NCI-H69 (cell line): ENCODE measurements around the gene EXOC4.
"Not testable (repeated sequence)": the region's sequence is repeated elsewhere in the genome, so short reads cannot be mapped to it uniquely, and the experiment has no call there.

ENCODE experiments used
- DNase-seq: peaks from one replicate; lab custom pipeline; 2025; lab: John Stamatoyannopoulos, UW

Gene EXOC4

DNA sequence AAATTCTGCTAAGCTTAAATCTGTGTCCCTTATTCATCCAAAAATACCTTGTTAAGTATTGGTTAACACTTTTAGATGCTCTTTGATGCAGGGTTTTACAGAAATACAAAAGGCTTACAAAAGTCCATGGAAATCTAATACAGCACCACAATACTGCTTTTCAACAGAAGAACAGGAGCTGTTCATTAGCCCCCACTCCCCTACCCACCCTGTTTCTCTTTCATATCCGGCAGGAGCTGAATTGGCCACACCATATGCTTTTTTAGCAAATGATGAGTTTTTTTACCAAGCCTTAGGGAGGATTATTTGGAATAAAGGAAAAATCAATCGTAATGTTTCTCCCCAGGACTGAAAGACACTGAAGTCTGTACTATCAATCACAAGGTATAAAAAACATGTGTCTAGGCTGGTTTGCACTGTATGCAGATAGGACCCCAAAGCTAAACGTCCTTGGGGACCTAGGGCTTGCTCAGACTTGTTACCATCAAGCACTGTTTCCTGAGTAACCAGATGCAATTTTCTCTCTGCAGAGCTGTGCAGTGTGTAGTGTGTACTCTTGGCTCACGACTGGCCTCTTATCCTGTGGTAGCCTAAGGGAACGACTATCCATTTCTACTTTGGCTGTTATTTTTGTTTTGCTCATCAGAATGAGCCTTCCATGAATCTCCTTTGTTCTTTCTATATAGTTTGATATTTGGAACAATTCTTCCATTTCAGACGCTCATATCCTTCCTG lies 731.0 kb downstream of the EXOC4 start:
- peak; percentile 98 for DNase-seq

DNA sequence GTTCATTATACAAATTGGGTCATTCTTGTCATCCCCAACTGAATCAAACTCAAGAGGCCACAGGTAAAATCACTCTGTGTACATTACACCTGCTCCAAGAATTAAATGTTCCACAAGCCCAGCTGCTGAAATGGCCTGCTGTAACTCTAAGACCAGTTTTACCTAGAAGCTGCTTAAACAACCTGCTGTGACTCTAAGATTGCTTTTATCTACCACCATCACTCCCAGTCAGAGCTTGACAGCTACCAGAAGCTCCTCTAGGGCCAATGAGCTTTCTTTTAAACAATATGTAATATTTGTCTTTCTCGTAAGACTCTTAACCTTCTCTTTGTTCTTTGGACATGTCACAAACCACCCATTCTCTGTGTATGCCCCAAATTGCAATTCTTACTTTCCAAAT lies 732.4 kb downstream of the EXOC4 start:
- peak; percentile 31 for DNase-seq

DNA sequence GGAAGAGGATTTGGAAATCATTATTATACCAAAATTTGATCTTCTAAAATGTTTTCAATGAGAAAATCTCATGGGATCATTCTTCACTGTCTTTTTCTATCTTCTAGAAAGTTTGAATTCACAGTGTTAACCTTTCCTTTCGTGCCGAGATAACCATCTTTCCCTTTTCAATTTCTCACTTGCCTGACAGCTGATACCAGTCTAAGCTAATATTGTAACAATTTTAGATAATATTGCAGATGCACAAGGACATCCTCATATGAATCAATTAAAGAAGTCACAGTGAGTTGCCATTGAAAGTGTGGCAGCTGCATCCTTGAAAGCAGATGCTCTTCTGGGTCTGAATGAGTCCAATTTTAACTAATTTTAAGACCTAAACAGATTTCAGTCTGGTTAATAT lies 734.7 kb downstream of the EXOC4 start:
- no peak for DNase-seq

DNA sequence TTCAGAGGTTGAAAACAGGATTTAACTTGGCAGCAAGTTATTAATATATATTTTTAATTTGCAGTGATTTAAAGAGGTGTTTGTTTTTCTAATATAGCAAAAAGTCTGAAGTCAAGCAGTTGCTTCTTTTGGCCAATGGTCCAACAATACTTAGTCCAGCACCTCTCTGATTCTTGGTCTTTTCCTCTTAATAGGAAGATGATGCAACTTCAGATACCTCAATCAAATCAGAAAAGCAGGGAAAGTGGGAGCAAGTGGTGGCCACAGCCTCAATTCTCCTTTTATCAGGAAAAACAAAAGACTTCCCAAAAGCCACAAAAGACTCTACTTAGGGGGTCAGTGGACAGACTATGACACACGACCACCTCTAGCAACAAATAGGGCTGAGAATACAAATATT lies 740.7 kb downstream of the EXOC4 start:
- no peak for DNase-seq

DNA sequence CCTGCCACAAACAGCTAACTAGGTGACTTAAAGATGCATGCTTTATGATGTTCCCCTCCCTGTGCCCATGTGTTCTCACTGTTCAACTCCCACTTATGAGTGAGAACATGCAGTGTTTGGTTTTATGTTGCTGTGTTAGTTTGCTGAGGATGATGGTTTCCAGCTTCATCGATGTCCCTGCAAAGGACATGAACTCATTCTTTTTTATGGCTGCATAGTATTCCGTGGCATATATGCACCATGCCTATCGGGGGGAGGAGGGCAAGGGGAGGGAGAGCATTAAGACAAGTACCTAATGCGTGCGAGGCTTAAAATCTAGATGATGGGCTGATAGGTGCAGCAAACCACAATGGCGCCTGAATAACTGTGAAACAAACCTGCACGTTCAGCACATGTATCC lies 741.2 kb downstream of the EXOC4 start:
- DNase-seq: not testable (repeated sequence)

DNA sequence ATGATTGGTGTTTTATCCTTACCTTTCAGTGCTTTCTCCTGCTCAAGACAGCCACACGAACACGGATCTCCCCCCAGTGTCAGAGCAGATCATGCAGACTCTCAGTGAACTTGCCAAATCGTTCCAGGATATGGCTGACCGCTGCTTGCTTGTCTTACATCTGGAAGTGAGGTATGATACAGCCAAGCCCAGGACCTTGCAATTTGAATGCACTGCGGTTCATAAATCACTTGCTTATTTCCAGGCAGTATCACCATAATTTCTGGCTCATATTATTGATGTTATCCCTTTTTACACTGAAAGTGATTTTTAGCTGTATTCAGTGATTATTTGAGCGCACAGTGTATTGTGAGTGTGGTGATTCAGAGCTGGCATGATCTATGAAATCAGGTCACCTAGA lies 744.6 kb downstream of the EXOC4 start:
- no peak for DNase-seq

DNA sequence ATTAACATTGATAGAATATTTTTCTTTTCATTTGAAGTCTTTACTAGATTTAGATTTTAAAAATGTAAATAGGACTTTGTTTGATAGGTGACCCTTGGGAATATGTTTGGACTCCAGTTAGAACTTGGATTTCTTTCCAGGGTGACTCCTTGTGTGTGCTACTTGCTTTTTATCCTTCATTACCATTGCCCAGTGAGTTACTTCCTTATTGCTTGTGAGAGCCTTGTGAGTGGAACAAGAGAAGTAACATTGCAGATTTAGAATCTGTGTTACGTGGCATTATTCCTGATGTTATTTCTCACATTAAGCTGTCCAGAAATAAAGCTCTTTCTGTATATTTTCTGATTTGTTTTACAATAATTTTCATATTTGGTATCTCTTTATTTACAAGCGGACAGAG lies 746.3 kb downstream of the EXOC4 start:
- no peak for DNase-seq

DNA sequence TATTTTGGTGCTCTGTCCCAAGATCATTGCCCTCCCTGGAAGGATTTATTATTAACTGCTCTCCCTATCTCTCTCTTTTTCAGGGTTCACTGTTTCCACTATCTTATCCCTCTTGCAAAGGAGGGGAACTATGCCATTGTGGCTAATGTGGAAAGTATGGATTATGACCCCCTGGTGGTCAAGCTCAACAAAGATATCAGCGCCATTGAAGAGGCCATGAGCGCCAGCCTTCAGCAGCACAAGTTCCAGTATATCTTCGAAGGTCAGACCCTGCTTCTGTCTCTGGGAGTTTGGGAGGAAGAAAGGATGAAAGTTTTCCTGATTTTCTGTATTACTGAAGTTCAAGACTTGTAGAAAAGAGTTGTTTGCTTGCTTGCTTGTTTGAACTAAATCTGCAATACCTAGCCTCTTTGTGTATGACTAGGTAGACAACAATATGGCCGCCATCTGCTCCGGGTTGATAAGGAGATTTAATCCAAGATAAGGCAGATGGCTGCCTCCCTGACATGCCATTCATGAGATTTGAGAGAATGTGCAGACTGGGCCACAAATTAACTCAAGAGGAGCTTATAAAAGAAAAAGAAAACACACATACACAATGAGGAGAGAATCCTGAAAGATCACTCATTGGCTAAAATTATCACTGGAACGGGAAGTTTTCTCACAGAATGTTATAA lies 752.1 kb downstream of the EXOC4 start:
- DNase-seq: no peak

DNA sequence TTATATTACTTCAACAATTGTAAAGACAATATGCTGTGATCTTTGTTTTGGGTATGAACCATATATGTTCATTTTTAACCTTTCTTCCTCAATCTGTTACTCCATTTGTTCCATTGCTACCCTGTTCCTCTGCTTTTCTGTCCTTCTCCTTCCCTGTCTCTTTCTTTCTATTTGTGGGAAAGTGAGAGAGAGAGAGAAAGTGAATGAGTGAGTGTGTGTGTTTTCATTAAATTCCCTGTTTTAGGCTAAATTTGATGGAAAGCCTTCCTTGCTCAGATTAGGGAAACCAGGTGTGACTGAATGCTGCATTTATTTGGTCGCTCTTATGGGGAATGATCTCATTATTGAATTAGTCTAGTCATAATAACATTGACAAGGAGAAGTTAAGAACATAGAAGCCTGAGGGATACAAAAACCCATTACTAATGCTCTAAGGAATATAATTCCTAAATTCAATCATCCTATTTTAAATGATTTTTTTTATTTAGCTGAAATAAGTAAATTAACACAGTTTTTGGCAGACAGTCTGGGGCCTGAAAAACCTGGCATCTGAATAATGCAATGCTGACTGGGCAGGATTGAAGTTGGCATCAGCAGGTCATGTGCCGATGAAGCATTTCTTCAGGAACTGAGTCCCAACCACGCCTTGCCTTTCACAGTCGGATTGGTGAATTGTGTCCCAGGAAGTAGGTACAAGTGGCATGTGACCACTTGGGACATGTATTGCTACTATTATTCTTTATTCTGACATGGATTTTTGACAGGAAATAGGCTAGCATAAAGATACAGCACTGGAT lies 756.6 kb downstream of the EXOC4 start:
- no peak for DNase-seq

DNA sequence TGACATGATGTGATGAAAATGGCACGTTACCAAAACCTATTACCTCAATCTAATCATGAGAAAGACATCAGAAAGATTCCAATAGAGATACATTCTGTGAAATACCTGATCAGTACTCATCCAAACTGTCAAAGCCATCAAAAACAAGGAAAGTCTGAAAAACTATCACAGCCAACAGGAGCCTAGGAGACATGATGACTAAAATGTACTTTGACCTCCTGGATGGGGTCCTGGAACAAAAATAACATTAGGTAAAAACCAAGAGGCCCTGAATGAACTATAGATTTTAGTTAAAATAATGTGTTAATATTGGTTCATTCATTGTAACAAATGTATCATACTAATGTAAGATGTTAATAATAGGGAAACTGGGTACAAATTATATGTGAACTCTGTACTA lies 760.4 kb downstream of the EXOC4 start:
- DNase-seq: no peak

DNA sequence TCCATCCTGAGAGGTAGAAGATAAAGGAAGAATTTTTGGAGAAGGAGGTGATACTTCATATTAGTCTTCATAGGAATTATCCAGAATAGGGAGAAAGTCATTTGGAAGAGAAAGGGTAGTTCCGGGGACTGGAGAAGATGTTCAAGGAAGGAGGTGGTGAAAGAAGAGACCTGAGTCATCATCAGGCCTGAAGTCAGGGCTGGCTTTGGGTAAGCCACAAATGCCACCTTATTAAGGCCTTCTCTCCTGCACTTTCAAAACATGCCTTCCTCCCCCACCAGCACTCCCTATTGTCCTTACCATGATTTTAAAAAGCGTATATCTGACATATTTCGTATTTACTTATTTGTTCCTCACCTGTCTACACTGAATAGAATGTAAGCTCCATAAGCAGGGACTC lies 762.1 kb downstream of the EXOC4 start:
- no peak for DNase-seq

DNA sequence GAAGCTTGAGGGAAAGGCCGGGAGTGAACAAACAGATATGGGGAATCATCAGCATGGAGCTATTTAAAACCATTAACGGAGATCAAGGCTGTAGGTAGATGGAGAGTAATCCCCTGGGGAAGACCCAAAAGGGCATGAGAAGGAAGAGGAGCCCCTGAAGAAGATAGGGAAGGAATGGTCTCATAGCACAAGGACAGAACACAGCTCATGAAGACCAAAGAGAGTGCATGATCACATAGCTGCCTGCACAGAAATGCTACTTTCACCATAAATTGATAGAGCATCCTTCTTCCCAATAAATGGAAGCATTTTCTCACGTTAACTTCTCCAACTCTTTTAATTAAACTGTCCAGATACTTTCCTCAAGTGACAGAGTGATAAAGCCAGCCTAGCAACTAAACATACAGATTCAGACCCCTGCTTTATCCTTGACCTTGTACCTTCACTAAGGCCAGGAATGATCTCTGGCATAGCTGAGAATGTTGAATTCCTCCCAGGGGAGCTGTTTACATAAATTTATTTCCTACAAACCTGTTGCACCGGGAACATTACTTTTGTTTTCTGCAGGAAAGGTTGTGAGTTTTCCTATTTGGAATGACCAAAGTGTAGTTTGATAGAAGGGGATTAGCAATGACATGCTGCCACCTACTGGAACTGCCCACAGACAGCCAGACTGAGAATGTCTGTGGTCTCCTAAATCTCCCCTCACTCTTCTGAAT lies 763.5 kb downstream of the EXOC4 start:
- DNase-seq: peak; percentile 85

DNA sequence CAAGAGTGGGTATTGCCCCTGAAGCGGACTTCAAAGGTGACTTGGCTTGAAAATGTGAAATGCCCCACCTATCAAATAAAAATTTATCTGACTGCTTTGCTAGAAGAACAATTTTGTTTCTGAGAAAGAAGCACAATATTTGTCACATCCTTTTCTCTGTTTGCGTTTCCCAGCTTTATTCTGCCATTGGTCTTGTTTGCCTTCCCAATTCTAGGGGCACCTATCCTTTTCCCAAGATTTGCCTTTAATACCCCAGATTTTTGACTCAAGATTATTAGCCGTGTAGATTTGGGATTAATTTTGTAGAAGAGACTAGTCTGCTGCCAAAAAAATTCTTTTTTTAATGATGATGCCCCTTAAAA lies 764.0 kb downstream of the EXOC4 start:
- no peak for DNase-seq

DNA sequence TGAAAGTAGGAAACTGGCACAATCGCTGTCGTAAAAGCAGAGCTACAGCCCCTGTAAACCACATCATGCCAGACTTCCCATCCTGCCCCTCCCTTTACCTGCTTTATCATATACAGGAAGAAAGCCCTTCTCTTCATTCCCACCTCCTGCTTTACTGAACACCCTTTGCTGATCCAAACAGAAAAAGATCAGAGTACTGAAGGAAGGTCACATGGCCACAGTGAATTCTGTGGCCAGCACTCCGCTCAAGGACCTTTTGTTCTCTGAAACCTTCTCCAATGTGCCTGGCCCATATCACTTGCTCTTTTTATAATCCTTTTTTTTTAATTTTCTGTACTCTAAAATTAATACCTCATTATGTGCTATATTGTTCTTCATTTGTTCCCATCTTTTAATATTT lies 765.4 kb downstream of the EXOC4 start:
- peak; percentile 48 for DNase-seq

DNA sequence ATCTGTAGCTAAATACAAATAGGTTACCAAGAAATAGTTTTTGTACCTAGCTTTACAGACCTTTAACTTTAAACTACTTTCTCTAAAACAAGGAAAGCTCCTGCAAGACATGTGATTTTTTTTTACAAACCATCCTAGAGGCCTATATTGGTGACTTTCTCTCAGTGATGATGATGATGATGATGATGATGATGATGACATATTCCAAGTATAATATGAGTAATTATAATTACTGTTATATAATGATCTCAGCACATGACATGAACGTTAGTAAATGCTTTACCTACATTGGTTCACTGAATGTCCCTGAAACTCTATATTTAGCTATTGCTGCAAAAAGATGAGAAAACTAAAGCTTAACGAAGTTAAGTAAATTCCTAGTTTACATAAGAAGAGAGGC lies 766.4 kb downstream of the EXOC4 start:
- no peak for DNase-seq

DNA sequence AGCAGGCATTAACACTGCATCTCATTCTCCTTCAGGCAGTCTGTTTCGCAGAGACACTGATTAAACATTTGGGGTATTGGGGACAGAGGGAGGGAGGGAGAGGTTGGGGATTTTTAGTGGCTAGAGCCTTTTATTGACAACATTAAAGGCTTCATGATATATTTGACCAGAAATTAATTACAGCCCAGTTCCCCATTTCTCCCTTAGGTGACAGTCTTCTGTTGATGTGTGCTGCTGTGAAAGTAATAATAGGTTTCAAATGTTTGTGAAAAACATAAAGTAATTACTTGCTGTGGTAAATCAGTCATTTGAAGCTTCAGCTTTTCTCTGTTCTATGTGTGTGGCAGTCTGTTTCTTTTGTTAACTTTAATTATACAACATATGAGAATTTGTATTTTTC lies 769.0 kb downstream of the EXOC4 start:
- peak; percentile 93 for DNase-seq

DNA sequence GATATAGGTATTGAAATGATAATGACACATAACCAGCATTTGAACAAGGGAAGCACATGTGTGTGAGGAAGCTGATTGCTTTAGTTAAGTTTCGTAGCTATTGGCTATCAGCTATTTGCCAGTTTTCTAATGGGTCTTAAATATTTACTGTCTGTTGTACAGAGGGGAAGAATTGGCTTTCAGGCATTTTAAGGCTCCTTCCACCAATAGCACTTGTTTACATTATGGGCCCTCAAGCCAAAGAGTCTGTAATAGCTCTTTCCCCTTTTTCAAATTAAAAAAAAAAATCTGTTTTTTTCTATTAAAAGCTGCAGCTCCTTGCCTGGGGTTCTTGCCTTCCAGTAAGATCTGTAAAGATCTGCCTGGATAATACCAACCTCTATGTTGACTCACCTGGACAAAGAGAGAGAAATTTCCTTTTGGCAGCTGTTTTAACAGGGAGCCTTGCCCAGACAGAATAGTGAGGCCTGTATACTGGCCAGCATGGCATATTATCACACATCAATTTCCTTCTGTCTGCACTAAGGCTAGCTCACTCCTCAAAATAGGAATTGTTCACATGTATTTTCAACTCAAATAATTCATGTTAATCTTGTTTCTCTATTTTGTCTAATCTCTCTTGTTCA lies 769.5 kb downstream of the EXOC4 start:
- peak; percentile 95 for DNase-seq

DNA sequence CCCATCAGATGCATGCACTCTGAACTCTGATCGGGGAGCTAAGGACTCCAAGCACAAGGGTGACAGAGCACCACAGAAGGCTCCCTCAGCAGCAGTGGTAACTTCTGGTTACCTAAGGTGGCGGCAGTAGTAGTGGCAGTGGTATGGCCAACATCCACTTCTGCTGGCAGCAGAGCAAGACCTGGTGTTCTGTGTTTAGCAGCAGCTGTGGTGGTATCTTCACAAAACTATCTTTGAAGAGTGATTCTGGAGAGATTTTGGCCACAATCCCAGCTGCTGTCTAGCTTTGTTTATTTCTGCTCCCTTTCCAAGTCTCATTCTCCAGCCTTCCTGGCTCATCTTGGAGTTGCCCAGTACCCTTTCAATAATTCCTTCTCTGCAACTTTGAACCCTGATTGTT lies 771.9 kb downstream of the EXOC4 start:
- peak; percentile 18 for DNase-seq

DNA sequence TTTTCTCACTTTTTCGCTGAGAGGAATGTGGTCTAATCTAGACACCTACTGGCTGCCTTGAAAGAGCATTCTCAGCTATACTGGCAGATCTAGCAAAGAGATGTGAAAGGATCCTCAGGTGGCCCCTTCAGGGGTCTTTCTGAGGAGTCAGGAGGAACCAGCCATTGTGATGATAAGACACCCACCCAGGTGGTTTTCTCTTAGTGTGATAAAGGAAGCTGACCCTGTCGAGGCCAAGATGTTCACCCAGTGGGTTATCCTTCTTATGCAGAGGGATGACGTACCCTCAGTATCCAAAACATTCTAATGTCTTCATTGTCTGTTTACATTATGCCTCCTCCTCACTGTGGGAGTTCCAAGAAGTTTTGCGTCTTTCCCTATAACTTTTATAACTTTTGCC lies 776.0 kb downstream of the EXOC4 start:
- no peak for DNase-seq

DNA sequence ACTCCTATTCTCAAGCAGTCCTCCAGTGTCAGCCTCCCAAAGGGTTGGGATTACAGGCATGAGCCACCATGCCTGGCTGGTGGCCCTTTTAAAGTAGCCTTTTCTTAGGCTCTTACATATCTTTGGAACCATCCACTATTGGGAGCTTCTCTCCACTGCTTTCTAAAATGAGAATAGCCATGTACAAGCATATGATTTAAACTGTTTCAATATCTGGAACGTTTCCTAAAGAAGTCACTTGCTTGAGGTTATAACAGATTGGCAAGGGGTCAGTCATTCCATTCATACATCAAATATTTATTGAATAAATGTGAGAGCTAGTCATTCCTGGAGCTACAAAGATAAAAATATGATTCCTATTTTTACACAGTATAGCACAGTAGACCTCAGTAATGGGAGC lies 776.9 kb downstream of the EXOC4 start:
- no peak for DNase-seq

DNA sequence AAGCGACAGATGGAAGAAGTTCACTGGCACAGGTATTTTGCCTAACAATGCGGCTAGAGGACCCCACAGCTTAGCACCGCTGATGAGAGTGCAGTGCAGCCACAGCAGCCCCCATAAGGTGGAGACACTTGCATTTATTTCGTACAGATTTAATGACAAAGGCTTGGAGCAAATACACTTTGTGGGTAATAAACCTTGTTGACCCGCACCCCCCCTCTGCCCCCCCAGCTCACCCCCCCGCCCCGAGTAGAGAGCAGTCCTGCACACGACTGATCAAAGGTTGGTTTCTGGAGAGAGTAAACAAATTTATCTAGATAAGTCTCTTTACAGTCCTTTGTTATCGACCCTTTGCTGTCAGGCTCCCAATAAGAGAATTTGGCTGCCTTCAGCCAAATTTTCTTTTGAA lies 777.6 kb downstream of the EXOC4 start:
- no peak for DNase-seq
